ENCODE data around the gene XYLB. TPM values are rescaled to one million over a fixed set of nuclear protein-coding genes. Genes with fewer than 3 reads are reported as not detected.
"Not testable (repeated sequence)": the region's sequence is repeated elsewhere in the genome, so short reads cannot be mapped to it uniquely, and the experiment has no call there.

The XYLB gene
- total RNA-seq, 4 donors from 2014 or later, result 3.1 to 6.6 (median 4.1) TPM

DNA sequence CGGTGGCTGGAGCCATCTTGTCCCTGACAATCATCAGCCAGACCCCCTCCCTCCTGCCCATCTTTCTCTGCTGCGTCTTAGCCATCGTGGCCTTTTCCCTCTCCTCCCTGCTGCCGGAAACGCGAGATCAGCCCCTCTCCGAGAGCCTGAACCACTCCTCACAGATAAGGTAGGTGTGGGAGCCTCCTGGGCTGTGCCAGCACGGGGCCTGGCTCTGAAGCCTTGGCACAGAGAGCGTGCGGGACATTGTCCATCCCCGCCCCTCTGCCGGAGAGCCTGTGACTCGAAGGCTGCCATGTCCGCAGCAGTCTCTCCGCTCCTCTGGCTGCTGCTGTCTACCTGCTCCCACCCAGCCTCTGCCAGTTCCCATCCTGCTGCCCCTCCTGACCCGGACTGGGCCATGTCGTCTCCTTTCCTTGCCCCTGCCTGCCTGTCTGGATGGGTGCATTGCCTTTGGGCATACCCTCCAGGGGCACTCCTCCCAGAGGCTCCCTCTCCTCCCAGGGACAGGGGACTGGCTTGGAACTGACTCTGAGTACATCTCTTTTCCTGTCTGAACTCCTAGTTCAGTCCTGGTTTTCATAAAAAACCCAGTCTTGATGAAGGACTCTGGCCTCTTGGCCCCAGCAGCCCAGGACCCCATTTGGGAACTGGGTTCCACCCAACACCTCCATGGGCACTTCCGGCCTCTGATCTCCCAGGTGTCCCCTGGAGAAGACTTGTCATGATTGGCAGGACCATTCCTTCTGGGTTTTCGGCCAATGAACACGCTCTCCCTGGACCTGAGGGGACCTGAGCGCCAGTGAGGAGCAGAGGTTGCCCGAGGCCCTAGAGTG is 30.0 kb upstream of the XYLB start:
- no peak for DNase-seq (ENCODE audit: low spot score in 2 of 2)
- no peaks in the 10 kb centered on the region for H3K4me1 ChIP-seq
- peaks cover 0 to 3% (median 0%) of the 10 kb centered on the region in 4 donors for H3K9me3 ChIP-seq
- H3K4me3 ChIP-seq, result no peak overlapping the region
- no peak overlapping the region for H3K27ac ChIP-seq
- H3K27me3 ChIP-seq, result no peaks in the 10 kb centered on the region
- 84% methylated on average over 21 to 22 of the region's 22 CpGs for WGBS, 2 donors
- TF ChIP-seq POLR2A (IDR thresholded peaks at IDR 0.05) (no peak), CTCF (IDR thresholded peaks at IDR 0.05) (no peak), EP300 (IDR thresholded peaks at IDR 0.05) (no peak)
- H3K36me3 ChIP-seq, result no peaks in the 10 kb centered on the region

DNA sequence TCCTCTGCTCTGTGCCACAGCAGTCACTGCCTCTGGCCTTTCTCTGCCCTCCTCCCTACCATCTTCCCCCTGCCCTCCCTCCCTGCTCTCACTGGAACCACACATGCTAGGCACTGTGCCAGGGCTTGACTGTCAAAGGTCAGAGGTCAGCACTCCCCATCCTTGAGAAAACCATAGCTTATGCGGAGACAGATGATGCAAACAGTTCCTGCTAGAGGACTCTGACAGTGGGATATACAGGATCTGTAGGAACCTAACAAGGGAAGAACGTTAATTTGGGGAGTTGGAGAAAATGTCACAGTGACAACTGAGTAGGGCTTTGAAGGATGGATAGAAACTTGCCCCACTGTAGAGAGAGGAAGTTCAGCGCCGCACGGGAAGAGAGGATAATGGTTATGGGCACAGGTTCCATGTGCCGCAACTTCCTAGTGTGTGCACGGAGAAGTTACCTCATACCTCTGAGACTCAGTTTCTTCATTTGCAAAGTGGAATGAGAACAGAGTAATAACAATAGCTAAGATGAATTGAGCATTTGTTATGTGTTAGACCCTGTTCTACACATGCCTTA is 29.3 kb upstream of the XYLB start:
- TF ChIP-seq EP300 (IDR thresholded peaks at IDR 0.05), result no peak
- TF ChIP-seq CTCF (IDR thresholded peaks at IDR 0.05), result no peak
- TF ChIP-seq POLR2A (IDR thresholded peaks at IDR 0.05), result no peak
- DNase-seq (ENCODE audit: low spot score in 2 of 2), result no peak
- Histone ChIP-seq H3K36me3 (no peaks in the 10 kb centered on the region), H3K4me1 (no peaks in the 10 kb centered on the region), H3K4me3 (no peak overlapping the region), H3K27ac (no peak overlapping the region), H3K9me3 (peaks cover 0 to 9% (median 0%) of the 10 kb centered on the region in 4 donors), H3K27me3 (no peaks in the 10 kb centered on the region)
- WGBS, 2 donors, result 67 to 70% methylated on average over 7 of the region's 7 CpGs

- 92 to 93% methylated on average over 8 of the region's 8 CpGs for WGBS, 2 donors
- H3K4me3 ChIP-seq, result no peak overlapping the region
- DNase-seq (ENCODE audit: low spot score in 2 of 2), result no peak
- H3K9me3 ChIP-seq, result peaks cover 0 to 10% (median 0%) of the 10 kb centered on the region in 4 donors
- no peaks in the 10 kb centered on the region for H3K36me3 ChIP-seq
- no peaks in the 10 kb centered on the region for H3K4me1 ChIP-seq
- H3K27ac ChIP-seq, result no peak overlapping the region
- H3K27me3 ChIP-seq, result no peaks in the 10 kb centered on the region
- TF ChIP-seq CTCF (IDR thresholded peaks at IDR 0.05) (no peak), EP300 (IDR thresholded peaks at IDR 0.05) (no peak), POLR2A (IDR thresholded peaks at IDR 0.05) (no peak)
Observed at GRCh38 chr3:38318766-38319671, 27.6 kb upstream of the XYLB start.

DNA sequence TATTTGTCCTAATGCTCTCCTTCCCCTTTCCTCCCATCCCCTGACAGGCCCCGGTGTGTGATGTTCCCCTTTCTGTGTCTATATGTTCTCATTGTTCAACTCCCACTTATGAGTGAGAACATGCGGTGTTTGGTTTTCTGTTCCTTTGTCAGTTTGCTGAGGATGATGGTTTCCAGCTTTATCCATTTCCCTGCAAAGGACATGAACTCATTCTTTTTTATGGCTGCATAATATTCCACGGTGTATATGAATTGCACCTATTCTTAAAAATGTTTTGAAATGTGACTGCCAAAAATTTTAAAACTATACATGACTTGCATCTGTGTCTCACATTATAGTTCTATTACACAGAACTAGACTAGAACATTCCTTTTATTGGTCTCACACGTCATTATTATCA is 25.9 kb upstream of the XYLB start:
- not testable (repeated sequence) for H3K4me1 ChIP-seq; H3K4me3 ChIP-seq; H3K27me3 ChIP-seq; DNase-seq (ENCODE audit: low spot score in 2 of 2); H3K36me3 ChIP-seq; H3K27ac ChIP-seq
- peaks cover 0 to 10% (median 0%) of the 10 kb centered on the region in 4 donors for H3K9me3 ChIP-seq
- WGBS, 2 donors, result 90 to 92% methylated on average over 4 of the region's 4 CpGs

- Histone ChIP-seq H3K36me3 (no peaks in the 10 kb centered on the region), H3K4me1 (no peaks in the 10 kb centered on the region), H3K27ac (no peak overlapping the region), H3K4me3 (no peak overlapping the region), H3K27me3 (no peaks in the 10 kb centered on the region), H3K9me3 (peaks cover 0 to 20% (median 0%) of the 10 kb centered on the region in 4 donors)
- TF ChIP-seq POLR2A (IDR thresholded peaks at IDR 0.05) (no peak), EP300 (IDR thresholded peaks at IDR 0.05) (no peak), CTCF (IDR thresholded peaks at IDR 0.05) (no peak)
- DNase-seq (ENCODE audit: low spot score in 2 of 2), result no peak
- 85 to 95% methylated on average over 1 of the region's 1 CpG for WGBS, 2 donors
Observed at GRCh38 chr3:38323060-38323459, 23.5 kb upstream of the XYLB start.
